GM19035 (cell line): ENCODE data around the gene KBTBD13.

ENCODE experiments used
- ATAC-seq: cut with Tn5 transposase; IDR thresholded peaks from one replicate; pipeline ENCODE4 v1.9.1; 2021; ENCODE audit not compliant: unreplicated experiment

The KBTBD13 gene

GRCh38 chr15:65105038-65105437 is 28.5 kb downstream of the KBTBD13 start:
- no peak for ATAC-seq

GRCh38 chr15:65106011-65106590 is 29.6 kb downstream of the KBTBD13 start:
- ATAC-seq = no peak

- ATAC-seq = no peak
Observed at GRCh38 chr15:65110676-65111292, 34.2 kb downstream of the KBTBD13 start.

- no peak for ATAC-seq
Observed at GRCh38 chr15:65115086-65115485, 38.5 kb downstream of the KBTBD13 start, which contains the start of gene UBAP1L. UBAP1L (minus strand) TSS chr15:65115200; CDS start chr15:65106215, 8,985 bp downstream.

GRCh38 chr15:65115542-65115941 is 39.0 kb downstream of the KBTBD13 start:
- ATAC-seq = no peak
